ENCODE measurements around the gene SP2.

The SP2 gene

GRCh38 chr17:47935961-47936360 lies 39.9 kb downstream of the SP2 start:
- H3K27me3 ChIP-seq (ENCODE audit: control insufficient read depth, insufficient read depth, low read length), result peaks cover 6% of the 10 kb centered on the region
- no peaks in the 10 kb centered on the region for H3K36me3 ChIP-seq (ENCODE audit: control insufficient read depth, insufficient read depth, low read length)
- H3K4me3 ChIP-seq (ENCODE audit: low read depth, low read length), result no peak overlapping the region
- H3K9ac ChIP-seq (ENCODE audit: low read depth, low read length), result no peak overlapping the region
- H3K9me3 ChIP-seq (ENCODE audit: control insufficient read depth, insufficient read depth, low read length), result no peaks in the 10 kb centered on the region
- no peaks in the 10 kb centered on the region for H3K4me1 ChIP-seq (ENCODE audit: control insufficient read depth, insufficient read depth, low read length)

GRCh38 chr17:47937941-47938340 lies 41.9 kb downstream of the SP2 start:
- Histone ChIP-seq H3K4me1 (ENCODE audit: control insufficient read depth, insufficient read depth, low read length) (no peaks in the 10 kb centered on the region), H3K9ac (ENCODE audit: low read depth, low read length) (no peak overlapping the region), H3K27me3 (ENCODE audit: control insufficient read depth, insufficient read depth, low read length) (peaks cover 8% of the 10 kb centered on the region), H3K4me3 (ENCODE audit: low read depth, low read length) (no peak overlapping the region), H3K36me3 (ENCODE audit: control insufficient read depth, insufficient read depth, low read length) (no peaks in the 10 kb centered on the region), H3K9me3 (ENCODE audit: control insufficient read depth, insufficient read depth, low read length) (no peaks in the 10 kb centered on the region)

- Histone ChIP-seq H3K4me3 (ENCODE audit: low read depth, low read length) (peak within 1 kb of the TSS; percentile 76), H3K4me1 (ENCODE audit: control insufficient read depth, insufficient read depth, low read length) (no peaks in the 10 kb centered on the region), H3K36me3 (ENCODE audit: control insufficient read depth, insufficient read depth, low read length) (no peaks in the 10 kb centered on the region), H3K9ac (ENCODE audit: low read depth, low read length) (peak within 1 kb of the TSS; percentile 50), H3K27me3 (ENCODE audit: control insufficient read depth, insufficient read depth, low read length) (peaks cover 8% of the 10 kb centered on the region), H3K9me3 (ENCODE audit: control insufficient read depth, insufficient read depth, low read length) (no peaks in the 10 kb centered on the region)
Measured at GRCh38 chr17:47941246-47942095, 45.4 kb downstream of the SP2 start, which contains the start of gene PNPO. TSS of gene PNPO (plus strand) at chr17:47941571. CDS start at chr17:47941676, 105 bp downstream.

GRCh38 chr17:47942096-47942510 lies 46.1 kb downstream of the SP2 start:
- no peak overlapping the region for H3K9ac ChIP-seq (ENCODE audit: low read depth, low read length)
- peak overlapping the region; percentile 76 for H3K4me3 ChIP-seq (ENCODE audit: low read depth, low read length)
- peaks cover 1% of the 10 kb centered on the region for H3K4me1 ChIP-seq (ENCODE audit: control insufficient read depth, insufficient read depth, low read length)
- H3K36me3 ChIP-seq (ENCODE audit: control insufficient read depth, insufficient read depth, low read length), result no peaks in the 10 kb centered on the region
- H3K27me3 ChIP-seq (ENCODE audit: control insufficient read depth, insufficient read depth, low read length), result peaks cover 8% of the 10 kb centered on the region
- H3K9me3 ChIP-seq (ENCODE audit: control insufficient read depth, insufficient read depth, low read length), result no peaks in the 10 kb centered on the region

GRCh38 chr17:47942568-47942967 lies 46.5 kb downstream of the SP2 start:
- Histone ChIP-seq H3K9ac (ENCODE audit: low read depth, low read length) (no peak overlapping the region), H3K36me3 (ENCODE audit: control insufficient read depth, insufficient read depth, low read length) (no peaks in the 10 kb centered on the region), H3K27me3 (ENCODE audit: control insufficient read depth, insufficient read depth, low read length) (peaks cover 8% of the 10 kb centered on the region), H3K9me3 (ENCODE audit: control insufficient read depth, insufficient read depth, low read length) (no peaks in the 10 kb centered on the region), H3K4me3 (ENCODE audit: low read depth, low read length) (peak overlapping the region; percentile 76), H3K4me1 (ENCODE audit: control insufficient read depth, insufficient read depth, low read length) (peaks cover 3% of the 10 kb centered on the region)

GRCh38 chr17:47945080-47945479 lies 49.0 kb downstream of the SP2 start:
- Histone ChIP-seq H3K36me3 (ENCODE audit: control insufficient read depth, insufficient read depth, low read length) (no peaks in the 10 kb centered on the region), H3K4me1 (ENCODE audit: control insufficient read depth, insufficient read depth, low read length) (peaks cover 7% of the 10 kb centered on the region), H3K9me3 (ENCODE audit: control insufficient read depth, insufficient read depth, low read length) (no peaks in the 10 kb centered on the region), H3K4me3 (ENCODE audit: low read depth, low read length) (no peak overlapping the region), H3K9ac (ENCODE audit: low read depth, low read length) (no peak overlapping the region), H3K27me3 (ENCODE audit: control insufficient read depth, insufficient read depth, low read length) (peaks cover 7% of the 10 kb centered on the region)

GRCh38 chr17:47945529-47946508 lies 49.8 kb downstream of the SP2 start:
- no peak overlapping the region for H3K9ac ChIP-seq (ENCODE audit: low read depth, low read length)
- H3K9me3 ChIP-seq (ENCODE audit: control insufficient read depth, insufficient read depth, low read length), result no peaks in the 10 kb centered on the region
- H3K4me1 ChIP-seq (ENCODE audit: control insufficient read depth, insufficient read depth, low read length), result peaks cover 7% of the 10 kb centered on the region
- peaks cover 3% of the 10 kb centered on the region for H3K27me3 ChIP-seq (ENCODE audit: control insufficient read depth, insufficient read depth, low read length)
- H3K4me3 ChIP-seq (ENCODE audit: low read depth, low read length), result no peak overlapping the region
- H3K36me3 ChIP-seq (ENCODE audit: control insufficient read depth, insufficient read depth, low read length), result no peaks in the 10 kb centered on the region

- no peaks in the 10 kb centered on the region for H3K9me3 ChIP-seq (ENCODE audit: control insufficient read depth, insufficient read depth, low read length)
- H3K36me3 ChIP-seq (ENCODE audit: control insufficient read depth, insufficient read depth, low read length), result no peaks in the 10 kb centered on the region
- no peak overlapping the region for H3K9ac ChIP-seq (ENCODE audit: low read depth, low read length)
- no peaks in the 10 kb centered on the region for H3K27me3 ChIP-seq (ENCODE audit: control insufficient read depth, insufficient read depth, low read length)
- H3K4me1 ChIP-seq (ENCODE audit: control insufficient read depth, insufficient read depth, low read length), result peaks cover 7% of the 10 kb centered on the region
- no peak overlapping the region for H3K4me3 ChIP-seq (ENCODE audit: low read depth, low read length)
Measured at GRCh38 chr17:47946516-47946915, 50.5 kb downstream of the SP2 start.

GRCh38 chr17:47946929-47947397 lies 50.9 kb downstream of the SP2 start:
- no peaks in the 10 kb centered on the region for H3K9me3 ChIP-seq (ENCODE audit: control insufficient read depth, insufficient read depth, low read length)
- H3K4me1 ChIP-seq (ENCODE audit: control insufficient read depth, insufficient read depth, low read length), result peaks cover 7% of the 10 kb centered on the region
- H3K27me3 ChIP-seq (ENCODE audit: control insufficient read depth, insufficient read depth, low read length), result no peaks in the 10 kb centered on the region
- H3K4me3 ChIP-seq (ENCODE audit: low read depth, low read length), result no peak overlapping the region
- no peaks in the 10 kb centered on the region for H3K36me3 ChIP-seq (ENCODE audit: control insufficient read depth, insufficient read depth, low read length)
- H3K9ac ChIP-seq (ENCODE audit: low read depth, low read length), result no peak overlapping the region

GRCh38 chr17:47948706-47949196 lies 52.7 kb downstream of the SP2 start:
- no peaks in the 10 kb centered on the region for H3K27me3 ChIP-seq (ENCODE audit: control insufficient read depth, insufficient read depth, low read length)
- no peak overlapping the region for H3K9ac ChIP-seq (ENCODE audit: low read depth, low read length)
- H3K4me1 ChIP-seq (ENCODE audit: control insufficient read depth, insufficient read depth, low read length), result peaks cover 7% of the 10 kb centered on the region
- H3K9me3 ChIP-seq (ENCODE audit: control insufficient read depth, insufficient read depth, low read length), result no peaks in the 10 kb centered on the region
- H3K4me3 ChIP-seq (ENCODE audit: low read depth, low read length), result no peak overlapping the region
- H3K36me3 ChIP-seq (ENCODE audit: control insufficient read depth, insufficient read depth, low read length), result no peaks in the 10 kb centered on the region

- peaks cover 7% of the 10 kb centered on the region for H3K4me1 ChIP-seq (ENCODE audit: control insufficient read depth, insufficient read depth, low read length)
- H3K9ac ChIP-seq (ENCODE audit: low read depth, low read length), result peak overlapping the region; percentile 42
- no peaks in the 10 kb centered on the region for H3K36me3 ChIP-seq (ENCODE audit: control insufficient read depth, insufficient read depth, low read length)
- no peaks in the 10 kb centered on the region for H3K27me3 ChIP-seq (ENCODE audit: control insufficient read depth, insufficient read depth, low read length)
- H3K9me3 ChIP-seq (ENCODE audit: control insufficient read depth, insufficient read depth, low read length), result no peaks in the 10 kb centered on the region
- peak overlapping the region; percentile 43 for H3K4me3 ChIP-seq (ENCODE audit: low read depth, low read length)
Measured at GRCh38 chr17:47949197-47949759, 53.2 kb downstream of the SP2 start.
